DND-41 (cell line): ENCODE data around the gene MMADHC.

ENCODE experiments used
- EZH2 ChIP-seq: IDR thresholded peaks from 3 replicates; pipeline ENCODE4 v1.6.1; 2012; ENCODE audit warnings: borderline replicate concordance, low read depth, mild to moderate bottlenecking, moderate library complexity, low read length, inconsistent platforms; ENCODE audit not compliant: severe bottlenecking
- TF ChIP-seq, protein P1 (sequence below): IDR thresholded peaks from 2 replicates; pipeline ENCODE4 v1.5.1; 2012; ENCODE audit warnings: borderline replicate concordance, low read length, moderate library complexity, mild to moderate bottlenecking; ENCODE audit not compliant: poor library complexity, severe bottlenecking; ENCODE audit errors: extremely low read depth

DNA sequence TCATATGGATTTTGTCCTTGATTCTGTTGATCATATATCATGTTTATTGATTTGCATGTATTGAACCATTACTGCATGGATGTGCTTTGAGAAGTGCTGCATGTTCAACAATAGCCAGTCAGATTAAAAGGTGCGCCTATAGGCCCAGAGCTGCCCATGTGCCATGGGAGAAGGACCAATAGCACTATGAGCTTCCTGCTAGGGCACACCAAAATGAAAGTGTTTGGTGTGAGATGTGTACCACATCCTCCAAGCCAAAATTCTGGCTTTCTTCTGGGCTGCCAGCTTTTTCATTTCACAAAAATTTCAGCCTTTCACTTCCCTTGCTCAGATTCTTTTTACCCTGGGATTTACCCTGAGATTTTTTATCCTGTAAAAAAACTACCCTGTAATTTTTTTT lies 34.8 kb upstream of the MMADHC start:
- TF ChIP-seq, protein P1, sequence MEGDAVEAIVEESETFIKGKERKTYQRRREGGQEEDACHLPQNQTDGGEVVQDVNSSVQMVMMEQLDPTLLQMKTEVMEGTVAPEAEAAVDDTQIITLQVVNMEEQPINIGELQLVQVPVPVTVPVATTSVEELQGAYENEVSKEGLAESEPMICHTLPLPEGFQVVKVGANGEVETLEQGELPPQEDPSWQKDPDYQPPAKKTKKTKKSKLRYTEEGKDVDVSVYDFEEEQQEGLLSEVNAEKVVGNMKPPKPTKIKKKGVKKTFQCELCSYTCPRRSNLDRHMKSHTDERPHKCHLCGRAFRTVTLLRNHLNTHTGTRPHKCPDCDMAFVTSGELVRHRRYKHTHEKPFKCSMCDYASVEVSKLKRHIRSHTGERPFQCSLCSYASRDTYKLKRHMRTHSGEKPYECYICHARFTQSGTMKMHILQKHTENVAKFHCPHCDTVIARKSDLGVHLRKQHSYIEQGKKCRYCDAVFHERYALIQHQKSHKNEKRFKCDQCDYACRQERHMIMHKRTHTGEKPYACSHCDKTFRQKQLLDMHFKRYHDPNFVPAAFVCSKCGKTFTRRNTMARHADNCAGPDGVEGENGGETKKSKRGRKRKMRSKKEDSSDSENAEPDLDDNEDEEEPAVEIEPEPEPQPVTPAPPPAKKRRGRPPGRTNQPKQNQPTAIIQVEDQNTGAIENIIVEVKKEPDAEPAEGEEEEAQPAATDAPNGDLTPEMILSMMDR, result no peak
- no peak for TF ChIP-seq EZH2
